Measurements from ENCODE around the gene SPDL1. TPM values are rescaled to one million over a fixed set of nuclear protein-coding genes. Genes with fewer than 3 reads are reported as not detected.

SPDL1 gene
- total RNA-seq, 2 donors from 2014 or later = 8.0 to 13.7 TPM

DNA sequence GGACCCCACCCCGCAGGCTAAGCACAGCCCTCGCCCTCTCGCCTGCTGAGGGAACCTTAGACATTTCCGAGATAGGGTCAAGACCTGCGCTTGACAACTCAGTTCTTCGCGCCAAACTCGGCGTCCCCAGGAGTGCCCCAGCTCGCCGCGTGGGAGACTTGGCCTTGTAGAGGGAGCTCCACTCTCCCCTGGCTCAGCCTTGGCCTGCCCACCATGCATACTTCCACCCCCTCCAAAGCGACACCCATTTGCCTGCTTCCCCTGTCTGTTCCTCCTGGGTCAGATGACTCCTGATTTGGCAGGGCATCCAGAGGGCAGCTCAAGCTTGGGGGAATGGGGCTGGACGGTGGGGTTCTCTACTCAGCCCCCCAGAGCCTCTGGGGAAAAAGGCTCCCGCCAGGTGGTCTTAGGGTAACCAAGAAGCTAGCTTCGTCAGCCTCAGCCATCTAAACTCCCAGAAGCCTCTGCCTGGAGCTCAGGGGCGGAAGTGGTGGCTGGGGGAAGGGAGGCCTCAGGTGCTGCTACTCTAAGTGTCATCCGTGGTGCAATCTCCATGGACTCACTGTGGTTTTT lies 54.1 kb downstream of the SPDL1 start:
- DNase-seq = peak; percentile 43
- intact Hi-C loops (cut with DNase I) = no loop called here
- peak overlapping the region; percentile 56 for H3K27ac ChIP-seq
- TF ChIP-seq, protein P1, sequence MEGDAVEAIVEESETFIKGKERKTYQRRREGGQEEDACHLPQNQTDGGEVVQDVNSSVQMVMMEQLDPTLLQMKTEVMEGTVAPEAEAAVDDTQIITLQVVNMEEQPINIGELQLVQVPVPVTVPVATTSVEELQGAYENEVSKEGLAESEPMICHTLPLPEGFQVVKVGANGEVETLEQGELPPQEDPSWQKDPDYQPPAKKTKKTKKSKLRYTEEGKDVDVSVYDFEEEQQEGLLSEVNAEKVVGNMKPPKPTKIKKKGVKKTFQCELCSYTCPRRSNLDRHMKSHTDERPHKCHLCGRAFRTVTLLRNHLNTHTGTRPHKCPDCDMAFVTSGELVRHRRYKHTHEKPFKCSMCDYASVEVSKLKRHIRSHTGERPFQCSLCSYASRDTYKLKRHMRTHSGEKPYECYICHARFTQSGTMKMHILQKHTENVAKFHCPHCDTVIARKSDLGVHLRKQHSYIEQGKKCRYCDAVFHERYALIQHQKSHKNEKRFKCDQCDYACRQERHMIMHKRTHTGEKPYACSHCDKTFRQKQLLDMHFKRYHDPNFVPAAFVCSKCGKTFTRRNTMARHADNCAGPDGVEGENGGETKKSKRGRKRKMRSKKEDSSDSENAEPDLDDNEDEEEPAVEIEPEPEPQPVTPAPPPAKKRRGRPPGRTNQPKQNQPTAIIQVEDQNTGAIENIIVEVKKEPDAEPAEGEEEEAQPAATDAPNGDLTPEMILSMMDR (IDR thresholded peaks at IDR 0.05) = no peak
- peak overlapping the region; percentile 47 for H3K4me3 ChIP-seq
- H3K9ac ChIP-seq (ENCODE audit: low read depth in 2 of 2, low read length in 2 of 2) = peak overlapping the region; percentile 57 to 71
- no peaks in the 10 kb centered on the region for H3K36me3 ChIP-seq
- no peaks in the 10 kb centered on the region for H3K4me1 ChIP-seq
- no peaks in the 10 kb centered on the region for H3K9me3 ChIP-seq
- no peaks in the 10 kb centered on the region for H3K27me3 ChIP-seq

DNA sequence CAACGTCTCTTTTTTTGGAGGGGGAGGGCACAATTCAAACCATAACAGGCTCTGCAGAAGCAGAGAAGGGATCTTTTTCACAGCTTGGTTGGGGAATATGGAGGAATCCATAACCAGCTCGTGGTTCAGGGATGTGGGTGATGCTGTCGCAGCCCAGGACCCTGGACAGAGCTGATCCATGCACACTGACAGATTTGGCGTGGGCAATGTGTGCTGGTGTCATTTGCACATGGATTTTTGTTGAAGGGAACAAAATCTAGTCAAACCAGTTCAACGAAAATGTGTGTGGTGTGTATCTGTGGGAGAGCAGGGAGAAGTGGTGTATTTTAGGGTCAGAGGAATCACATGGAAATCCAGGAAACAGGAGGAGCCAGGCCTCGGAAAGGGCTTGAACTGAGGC lies 57.7 kb downstream of the SPDL1 start:
- H3K36me3 ChIP-seq = no peaks in the 10 kb centered on the region
- intact Hi-C loops (cut with DNase I) = no loop called here
- H3K4me3 ChIP-seq = no peak overlapping the region
- no peak for DNase-seq
- no peaks in the 10 kb centered on the region for H3K9me3 ChIP-seq
- TF ChIP-seq, protein P1 (IDR thresholded peaks at IDR 0.05) = no peak
- H3K27ac ChIP-seq = no peak overlapping the region
- H3K27me3 ChIP-seq = no peaks in the 10 kb centered on the region
- H3K9ac ChIP-seq (ENCODE audit: low read depth in 2 of 2, low read length in 2 of 2) = no peak overlapping the region
- H3K4me1 ChIP-seq = no peaks in the 10 kb centered on the region

DNA sequence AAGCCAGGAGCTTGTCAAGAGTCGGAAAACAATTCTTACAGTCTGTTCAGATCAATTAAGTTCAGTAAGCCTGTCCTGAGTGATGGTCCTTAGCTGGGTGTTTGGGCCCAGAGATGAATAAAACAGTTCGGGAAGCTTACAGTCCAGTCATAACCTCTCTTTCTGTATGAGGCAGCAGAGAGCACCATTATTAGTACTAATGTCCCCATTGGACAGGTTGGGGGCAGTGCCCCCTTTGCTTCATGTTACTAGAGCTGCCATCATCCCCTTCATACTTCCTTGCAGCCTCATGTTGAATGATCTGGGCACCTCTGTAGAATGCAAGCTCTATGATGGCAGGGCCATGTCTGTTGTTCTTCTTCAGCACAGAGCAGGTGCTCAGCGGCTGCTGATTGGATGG lies 63.3 kb downstream of the SPDL1 start:
- DNase-seq = no peak
- intact Hi-C loops (cut with DNase I) = no loop called here
- TF ChIP-seq, protein P1 (IDR thresholded peaks at IDR 0.05) = no peak
- H3K4me1 ChIP-seq = no peaks in the 10 kb centered on the region
- no peaks in the 10 kb centered on the region for H3K36me3 ChIP-seq
- H3K9ac ChIP-seq (ENCODE audit: low read depth in 2 of 2, low read length in 2 of 2) = no peak overlapping the region
- H3K9me3 ChIP-seq = no peaks in the 10 kb centered on the region
- H3K4me3 ChIP-seq = no peak overlapping the region
- no peaks in the 10 kb centered on the region for H3K27me3 ChIP-seq
- H3K27ac ChIP-seq = no peak overlapping the region

DNA sequence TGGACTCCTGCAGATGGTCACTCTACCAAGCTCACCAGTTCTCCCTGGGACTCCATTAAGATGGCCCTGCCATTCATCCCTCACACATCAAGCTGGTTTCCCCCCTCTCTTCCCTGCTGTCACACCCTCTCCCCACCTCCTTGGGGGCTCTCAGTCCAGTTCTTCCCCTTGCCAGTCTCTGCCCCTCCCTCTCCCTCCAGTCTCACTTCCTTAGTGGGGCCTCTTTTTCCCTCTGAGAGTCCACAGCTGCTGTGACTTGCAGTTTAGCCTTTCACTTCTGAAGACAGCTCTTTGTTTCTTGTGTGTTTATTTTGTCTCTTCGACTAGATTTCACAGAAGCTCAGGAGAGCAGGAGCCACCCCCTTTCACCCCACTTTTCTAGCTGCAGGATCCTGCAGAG lies 64.0 kb downstream of the SPDL1 start:
- Histone ChIP-seq H3K27me3 (no peaks in the 10 kb centered on the region), H3K9ac (ENCODE audit: low read depth in 2 of 2, low read length in 2 of 2) (no peak overlapping the region), H3K36me3 (no peaks in the 10 kb centered on the region), H3K4me1 (no peaks in the 10 kb centered on the region), H3K9me3 (no peaks in the 10 kb centered on the region), H3K4me3 (no peak overlapping the region), H3K27ac (no peak overlapping the region)
- intact Hi-C loops (cut with DNase I) = no loop called here
- TF ChIP-seq, protein P1 (IDR thresholded peaks at IDR 0.05) = no peak
- DNase-seq = no peak

DNA sequence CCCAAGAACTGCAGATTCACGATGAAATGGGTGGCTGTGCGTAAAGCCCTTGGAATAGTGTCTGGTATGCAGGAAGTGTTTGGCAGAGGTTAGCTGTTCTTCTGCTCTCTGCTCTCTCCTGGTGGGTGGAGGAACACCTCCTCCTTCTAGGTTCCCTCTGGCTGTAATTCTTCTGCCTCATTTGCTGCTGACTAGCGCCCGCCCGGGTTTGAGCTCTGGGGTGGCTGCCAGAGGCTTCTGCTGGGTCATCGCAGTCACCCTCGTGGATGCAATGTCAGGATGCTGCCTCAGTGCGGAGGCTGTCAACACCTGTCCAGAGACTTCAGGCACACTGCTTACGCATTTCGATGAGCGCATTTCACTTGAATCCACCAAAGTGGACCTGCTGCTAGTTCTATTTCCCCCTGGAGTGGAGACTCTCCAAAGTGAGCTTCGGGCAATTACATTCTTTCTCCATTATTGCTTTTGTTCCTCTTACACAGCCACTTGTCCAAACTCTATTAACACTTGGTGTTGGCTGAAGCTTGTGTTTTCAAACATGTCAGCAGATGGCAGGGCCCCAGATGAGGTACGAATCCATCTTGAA lies 65.2 kb downstream of the SPDL1 start:
- H3K36me3 ChIP-seq = no peaks in the 10 kb centered on the region
- no peaks in the 10 kb centered on the region for H3K27me3 ChIP-seq

More for the DNA sequence above, 65.2 kb downstream of the SPDL1 start:
- H3K4me3 ChIP-seq = no peak overlapping the region
- TF ChIP-seq, protein P1 (IDR thresholded peaks at IDR 0.05) = no peak
- intact Hi-C loops (cut with DNase I) = no loop called here
- DNase-seq = no peak
- H3K9me3 ChIP-seq = no peaks in the 10 kb centered on the region
- H3K4me1 ChIP-seq = no peaks in the 10 kb centered on the region
- no peak overlapping the region for H3K9ac ChIP-seq (ENCODE audit: low read depth in 2 of 2, low read length in 2 of 2)
- H3K27ac ChIP-seq = no peak overlapping the region

Measured in colonic mucosa (tissue), 4 donors.